Neutrophil (primary cell): ENCODE results near the gene PLIN4.
A peak's percentile ranks its signal among the peaks of the same experiment; 100 is the strongest.

Experiments used
- H3K27ac ChIP-seq: fragments of 200-600 bp; sonication (generic); 2 replicates; pipeline ENCODE4 v1.5.1; 2016; ENCODE audit warnings: mild to moderate bottlenecking, moderate library complexity
- H3K27me3 ChIP-seq: fragments of 200-600 bp; sonication (generic); 2 replicates; pipeline ENCODE4 v1.6.0; 2016; ENCODE audit warnings: mild to moderate bottlenecking
- H3K36me3 ChIP-seq: fragments of 200-600 bp; sonication (generic); 2 replicates; pipeline ENCODE4 v1.5.1; 2017
- H3K4me1 ChIP-seq, 2 experiments: fragments of 200-600 bp in 1 of 2; sonication (generic) in 1 of 2; 1 replicate in 1 of 2; 2 replicates in 1 of 2; pipeline versions ENCODE4 v1.5.1 to v1.6.1; 2013 to 2016; ENCODE audit warnings: low read depth in 1 of 2, low read length in 1 of 2, mild to moderate bottlenecking in 1 of 2, moderate library complexity in 1 of 2; ENCODE audit not compliant: control insufficient read depth in 1 of 2, insufficient read depth in 1 of 2
- H3K4me3 ChIP-seq, 2 experiments: fragments of 200-600 bp in 1 of 2; sonication (generic) in 1 of 2; 1 replicate in 1 of 2; 2 replicates in 1 of 2; pipeline ENCODE4 v1.5.1; 2013 to 2016; ENCODE audit warnings: low read depth in 1 of 2, low read length in 1 of 2, mild to moderate bottlenecking in 1 of 2, moderate library complexity in 1 of 2
- H3K9me3 ChIP-seq: fragments of 200-600 bp; sonication (generic); 2 replicates; pipeline ENCODE4 v1.5.1; 2016
- TF ChIP-seq, protein P1 (sequence below): fragments of 200-600 bp; sonication (generic); IDR thresholded peaks from 2 replicates; pipeline ENCODE4 v1.5.1; 2016; ENCODE audit warnings: antibody characterized with exemption

The PLIN4 gene

GRCh38 chr19:4482721-4483364, 35.4 kb downstream of the PLIN4 start:
- no peak overlapping the region for H3K27ac ChIP-seq
- H3K9me3 ChIP-seq: no peaks in the 10 kb centered on the region
- H3K36me3 ChIP-seq: peaks cover 52% of the 10 kb centered on the region
- no peaks in the 10 kb centered on the region for H3K4me1 ChIP-seq
- TF ChIP-seq, protein P1, sequence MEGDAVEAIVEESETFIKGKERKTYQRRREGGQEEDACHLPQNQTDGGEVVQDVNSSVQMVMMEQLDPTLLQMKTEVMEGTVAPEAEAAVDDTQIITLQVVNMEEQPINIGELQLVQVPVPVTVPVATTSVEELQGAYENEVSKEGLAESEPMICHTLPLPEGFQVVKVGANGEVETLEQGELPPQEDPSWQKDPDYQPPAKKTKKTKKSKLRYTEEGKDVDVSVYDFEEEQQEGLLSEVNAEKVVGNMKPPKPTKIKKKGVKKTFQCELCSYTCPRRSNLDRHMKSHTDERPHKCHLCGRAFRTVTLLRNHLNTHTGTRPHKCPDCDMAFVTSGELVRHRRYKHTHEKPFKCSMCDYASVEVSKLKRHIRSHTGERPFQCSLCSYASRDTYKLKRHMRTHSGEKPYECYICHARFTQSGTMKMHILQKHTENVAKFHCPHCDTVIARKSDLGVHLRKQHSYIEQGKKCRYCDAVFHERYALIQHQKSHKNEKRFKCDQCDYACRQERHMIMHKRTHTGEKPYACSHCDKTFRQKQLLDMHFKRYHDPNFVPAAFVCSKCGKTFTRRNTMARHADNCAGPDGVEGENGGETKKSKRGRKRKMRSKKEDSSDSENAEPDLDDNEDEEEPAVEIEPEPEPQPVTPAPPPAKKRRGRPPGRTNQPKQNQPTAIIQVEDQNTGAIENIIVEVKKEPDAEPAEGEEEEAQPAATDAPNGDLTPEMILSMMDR: no peak
- no peak overlapping the region for H3K4me3 ChIP-seq
- H3K27me3 ChIP-seq: no peaks in the 10 kb centered on the region

GRCh38 chr19:4477034-4477801, 41.1 kb downstream of the PLIN4 start:
- H3K27ac ChIP-seq: no peak overlapping the region
- TF ChIP-seq, protein P1: no peak
- H3K4me3 ChIP-seq: no peak overlapping the region
- H3K4me1 ChIP-seq: peaks cover 21 to 26% of the 10 kb centered on the region in 2 experiments
- H3K36me3 ChIP-seq: peaks cover 45% of the 10 kb centered on the region
- H3K27me3 ChIP-seq: no peaks in the 10 kb centered on the region
- H3K9me3 ChIP-seq: no peaks in the 10 kb centered on the region

- Histone ChIP-seq H3K27me3 (no peaks in the 10 kb centered on the region), H3K27ac (peak overlapping the region; percentile 13), H3K9me3 (no peaks in the 10 kb centered on the region), H3K4me3 (no peak overlapping the region), H3K4me1 (peaks cover 29 to 35% of the 10 kb centered on the region in 2 experiments), H3K36me3 (peaks cover 39% of the 10 kb centered on the region)
- TF ChIP-seq, protein P1: no peak
Observed at GRCh38 chr19:4474514-4475022, 43.7 kb downstream of the PLIN4 start.

- peaks cover 29 to 35% of the 10 kb centered on the region in 2 experiments for H3K4me1 ChIP-seq
- no peaks in the 10 kb centered on the region for H3K9me3 ChIP-seq
- peaks cover 33% of the 10 kb centered on the region for H3K36me3 ChIP-seq
- TF ChIP-seq, protein P1: no peak
- H3K27ac ChIP-seq: peak overlapping the region; percentile 13
- no peaks in the 10 kb centered on the region for H3K27me3 ChIP-seq
- no peak overlapping the region for H3K4me3 ChIP-seq
Observed at GRCh38 chr19:4473763-4474513, 44.3 kb downstream of the PLIN4 start.

GRCh38 chr19:4473011-4473762, 45.1 kb downstream of the PLIN4 start:
- peaks cover 25% of the 10 kb centered on the region for H3K36me3 ChIP-seq
- H3K27ac ChIP-seq: no peak overlapping the region
- H3K4me1 ChIP-seq: peaks cover 29 to 35% of the 10 kb centered on the region in 2 experiments
- TF ChIP-seq, protein P1: no peak
- H3K4me3 ChIP-seq: peak overlapping the region; percentile 66 to 86
- H3K9me3 ChIP-seq: no peaks in the 10 kb centered on the region
- H3K27me3 ChIP-seq: no peaks in the 10 kb centered on the region
